ENCODE measurements around the gene UBTD1.
A peak's percentile ranks its signal among the peaks of the same experiment; 100 is the strongest.

UBTD1 gene

DNA sequence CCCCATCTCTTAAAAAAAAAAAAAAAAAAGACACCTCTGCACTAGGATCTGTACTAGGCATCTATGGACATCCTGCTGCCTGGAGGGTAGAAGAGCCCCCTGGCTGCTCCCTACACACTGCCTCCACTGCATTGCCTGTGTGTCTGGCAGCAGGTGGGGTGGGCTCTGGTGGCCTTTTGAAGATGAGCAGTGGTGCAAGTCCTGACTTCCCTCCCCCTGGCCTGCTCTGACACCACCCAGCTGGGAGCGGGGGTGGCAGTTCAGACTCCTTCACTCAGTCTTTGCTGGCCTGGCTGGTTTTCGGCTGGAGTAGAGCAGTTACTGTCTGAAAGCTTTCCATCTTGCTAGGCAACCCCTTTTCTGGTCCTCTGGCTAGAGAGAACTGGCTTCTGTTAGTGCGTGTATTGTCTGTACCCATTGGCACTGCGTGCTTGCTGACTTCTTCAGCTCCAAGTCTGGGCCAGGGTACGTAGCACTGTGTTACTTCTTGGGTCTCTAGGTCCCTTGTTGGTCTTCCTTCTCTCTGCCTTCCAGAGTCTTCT lies 108.4 kb downstream of the UBTD1 start:
- ChIA-PET CTCF (interaction anchor here (1.2 to 1.3 kb wide), 2 partner anchors 35 to 55 kb away, joined by 3 read pairs; no protein-coding TSS in a partner anchor), POLR2A (ENCODE audit: low non-redundant PET) (no interaction called here)
- DNase-seq (ENCODE audit: low spot score) = no peak
- TF ChIP-seq, protein P1, sequence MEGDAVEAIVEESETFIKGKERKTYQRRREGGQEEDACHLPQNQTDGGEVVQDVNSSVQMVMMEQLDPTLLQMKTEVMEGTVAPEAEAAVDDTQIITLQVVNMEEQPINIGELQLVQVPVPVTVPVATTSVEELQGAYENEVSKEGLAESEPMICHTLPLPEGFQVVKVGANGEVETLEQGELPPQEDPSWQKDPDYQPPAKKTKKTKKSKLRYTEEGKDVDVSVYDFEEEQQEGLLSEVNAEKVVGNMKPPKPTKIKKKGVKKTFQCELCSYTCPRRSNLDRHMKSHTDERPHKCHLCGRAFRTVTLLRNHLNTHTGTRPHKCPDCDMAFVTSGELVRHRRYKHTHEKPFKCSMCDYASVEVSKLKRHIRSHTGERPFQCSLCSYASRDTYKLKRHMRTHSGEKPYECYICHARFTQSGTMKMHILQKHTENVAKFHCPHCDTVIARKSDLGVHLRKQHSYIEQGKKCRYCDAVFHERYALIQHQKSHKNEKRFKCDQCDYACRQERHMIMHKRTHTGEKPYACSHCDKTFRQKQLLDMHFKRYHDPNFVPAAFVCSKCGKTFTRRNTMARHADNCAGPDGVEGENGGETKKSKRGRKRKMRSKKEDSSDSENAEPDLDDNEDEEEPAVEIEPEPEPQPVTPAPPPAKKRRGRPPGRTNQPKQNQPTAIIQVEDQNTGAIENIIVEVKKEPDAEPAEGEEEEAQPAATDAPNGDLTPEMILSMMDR (conservative IDR thresholded peaks at IDR 0.05; ENCODE audit: low read depth) = no peak
- H3K27ac ChIP-seq = no peak overlapping the region

DNA sequence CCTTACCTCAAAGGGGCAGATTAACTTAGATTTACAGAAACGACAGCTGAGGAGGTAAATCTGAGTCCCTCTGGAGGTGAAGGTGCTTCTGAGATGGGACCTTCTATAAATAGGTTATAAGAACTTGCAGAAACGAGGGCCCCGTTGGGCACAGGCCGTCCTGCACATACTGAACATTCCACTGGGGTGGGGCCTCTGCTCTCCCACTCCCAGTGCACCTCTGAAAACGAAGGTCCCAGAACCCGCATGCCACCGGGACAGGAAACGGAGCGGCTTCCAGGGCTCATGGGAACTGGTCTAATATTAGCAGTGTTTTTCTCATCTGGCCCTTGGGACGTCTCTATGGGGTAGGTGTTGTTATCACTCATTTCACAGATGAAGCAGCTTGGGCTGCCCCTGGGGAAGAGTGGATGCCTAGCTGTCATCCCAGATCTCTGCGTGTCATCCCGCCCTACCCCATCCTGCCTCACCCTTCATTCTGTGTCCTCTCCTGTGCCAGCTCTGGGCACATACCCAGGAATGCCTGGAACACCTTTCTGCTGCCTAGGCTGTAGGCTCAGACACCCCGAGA lies 110.4 kb downstream of the UBTD1 start:
- H3K27ac ChIP-seq = peak overlapping the region; percentile 74
- POLR2A ChIA-PET (ENCODE audit: low non-redundant PET) = no interaction called here
- DNase-seq (ENCODE audit: low spot score) = peak; percentile 34
- CTCF ChIA-PET = interaction anchor here (0.6 to 1.1 kb wide), 3 partner anchors 36 to 68 kb away, joined by 3 to 7 read pairs (median 6); partner anchors contain the start of gene ANKRD2
- TF ChIP-seq, protein P1 (conservative IDR thresholded peaks at IDR 0.05; ENCODE audit: low read depth) = no peak

DNA sequence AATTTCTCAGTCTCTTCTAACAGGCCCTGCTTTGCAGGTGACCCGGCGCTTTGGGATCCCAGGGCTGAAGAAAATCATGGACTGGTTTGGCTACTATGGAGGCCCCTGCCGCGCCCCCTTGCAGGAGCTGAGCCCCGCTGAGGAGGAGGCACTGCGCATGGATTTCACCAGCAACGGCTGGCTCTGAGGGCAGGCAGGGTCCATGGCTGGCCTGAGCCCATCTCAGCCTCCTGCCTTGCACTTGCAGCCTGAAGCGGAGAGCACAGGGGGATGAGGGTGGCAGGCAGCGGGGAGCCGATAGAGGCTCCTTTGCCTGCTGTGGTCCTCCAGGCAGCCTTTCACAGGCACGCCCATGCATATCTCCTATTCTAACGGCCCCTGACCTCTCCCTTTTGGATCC lies 112.7 kb downstream of the UBTD1 start:
- POLR2A ChIA-PET (ENCODE audit: low non-redundant PET) = no interaction called here
- H3K27ac ChIP-seq = peak overlapping the region; percentile 48
- TF ChIP-seq, protein P1 (conservative IDR thresholded peaks at IDR 0.05; ENCODE audit: low read depth) = no peak
- no peak for DNase-seq (ENCODE audit: low spot score)
- CTCF ChIA-PET = interaction anchor here (0.6 to 2.1 kb wide), 9 partner anchors 12 to 152 kb away, joined by 3 to 35 read pairs (median 6); partner anchors contain the start of gene ANKRD2

DNA sequence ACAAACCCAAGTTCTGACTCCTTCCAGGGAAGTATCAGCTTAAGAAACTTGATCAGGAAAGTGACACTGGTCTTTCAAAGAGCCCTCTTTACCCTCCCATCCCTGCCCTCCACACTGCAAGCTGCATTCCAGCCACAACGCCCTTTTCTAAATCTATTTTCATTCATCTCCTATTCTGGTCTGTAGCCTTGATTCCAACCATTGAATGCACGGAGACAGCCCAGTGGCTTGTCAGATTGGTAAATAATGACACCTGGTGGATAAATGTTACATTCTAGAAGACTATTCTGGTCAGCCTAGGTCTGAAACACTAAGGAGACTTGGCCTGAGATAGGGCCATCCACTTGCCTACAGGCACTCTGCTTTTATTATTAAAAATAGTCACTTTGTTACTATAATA lies 113.7 kb downstream of the UBTD1 start:
- peak; percentile 87 for DNase-seq (ENCODE audit: low spot score)
- ChIA-PET CTCF (interaction anchor here (0.6 to 2.1 kb wide), 19 partner anchors 11 to 414 kb away, joined by 3 to 35 read pairs (median 3); partner anchors contain the start of genes ANKRD2, C10orf62 and UBTD1), POLR2A (ENCODE audit: low non-redundant PET) (interaction anchor here (1.0 kb wide), 1 partner anchor 114 kb away, joined by 3 read pairs; the partner anchor contains the start of gene UBTD1)
- peak overlapping the region; percentile 48 for H3K27ac ChIP-seq
- TF ChIP-seq, protein P1 (conservative IDR thresholded peaks at IDR 0.05; ENCODE audit: low read depth) = peak; percentile 57

DNA sequence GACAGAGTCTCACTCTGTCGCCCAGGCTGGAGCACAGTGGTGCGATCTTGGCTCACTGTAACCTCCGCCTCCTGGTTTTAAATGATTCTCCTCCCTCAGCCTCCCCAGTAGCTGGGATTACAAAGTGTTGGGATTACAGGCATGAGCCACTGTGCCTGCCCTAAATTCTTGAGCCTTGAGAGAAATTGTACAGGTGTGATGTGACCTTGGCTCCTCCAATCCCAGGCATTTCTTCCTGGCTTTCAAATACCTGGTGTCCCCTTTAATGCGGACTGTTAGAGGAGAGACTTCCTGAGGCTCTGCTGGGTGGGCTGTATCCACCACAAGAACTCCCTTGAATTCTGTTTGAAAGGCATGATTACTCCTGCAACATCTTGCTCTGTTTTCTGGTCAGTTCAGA lies 119.6 kb downstream of the UBTD1 start:
- POLR2A ChIA-PET (ENCODE audit: low non-redundant PET) = no interaction called here
- CTCF ChIA-PET = interaction anchor here (0.6 to 0.7 kb wide), 3 partner anchors 77 to 187 kb away, joined by 3 read pairs; no protein-coding TSS in a partner anchor
- no peak overlapping the region for H3K27ac ChIP-seq
- no peak for DNase-seq (ENCODE audit: low spot score)
- TF ChIP-seq, protein P1 (conservative IDR thresholded peaks at IDR 0.05; ENCODE audit: low read depth) = no peak

DNA sequence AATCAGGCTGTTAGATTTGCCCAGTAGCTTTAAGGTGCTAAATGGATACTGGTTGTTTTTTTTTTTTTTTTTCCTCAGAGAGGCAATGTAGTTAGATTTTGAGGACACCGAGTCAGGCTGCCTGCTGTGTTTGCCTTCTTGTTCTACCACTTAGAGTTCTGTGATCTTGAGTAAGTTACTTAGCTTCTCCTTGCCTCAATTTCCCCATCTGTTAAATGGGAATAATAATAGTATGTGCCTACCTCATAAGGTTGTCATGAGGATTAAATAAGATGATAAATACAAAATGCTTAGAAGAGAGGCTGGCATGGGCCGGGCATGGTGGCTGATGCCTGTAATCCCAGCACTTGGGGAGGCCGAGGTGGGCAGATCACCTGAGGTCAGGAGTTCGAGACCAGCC lies 120.0 kb downstream of the UBTD1 start:
- DNase-seq (ENCODE audit: low spot score) = no peak
- POLR2A ChIA-PET (ENCODE audit: low non-redundant PET) = no interaction called here
- TF ChIP-seq, protein P1 (conservative IDR thresholded peaks at IDR 0.05; ENCODE audit: low read depth) = no peak
- CTCF ChIA-PET = interaction anchor here (0.6 kb wide), 2 partner anchors 121 to 187 kb away, joined by 3 read pairs; no protein-coding TSS in a partner anchor
- H3K27ac ChIP-seq = no peak overlapping the region
